GM12872 (cell line): ENCODE results near the gene HSF4.

ENCODE experiments used
- TF ChIP-seq, protein P1 (sequence below): IDR thresholded peaks from 3 replicates; pipeline ENCODE4 v1.5.1; 2011; ENCODE audit warnings: low read depth, mild to moderate bottlenecking, low read length, moderate library complexity; ENCODE audit not compliant: insufficient read depth

Gene HSF4

GRCh38 chr16:67128887-67129286 is 35.7 kb upstream of the HSF4 start:
- TF ChIP-seq, protein P1, sequence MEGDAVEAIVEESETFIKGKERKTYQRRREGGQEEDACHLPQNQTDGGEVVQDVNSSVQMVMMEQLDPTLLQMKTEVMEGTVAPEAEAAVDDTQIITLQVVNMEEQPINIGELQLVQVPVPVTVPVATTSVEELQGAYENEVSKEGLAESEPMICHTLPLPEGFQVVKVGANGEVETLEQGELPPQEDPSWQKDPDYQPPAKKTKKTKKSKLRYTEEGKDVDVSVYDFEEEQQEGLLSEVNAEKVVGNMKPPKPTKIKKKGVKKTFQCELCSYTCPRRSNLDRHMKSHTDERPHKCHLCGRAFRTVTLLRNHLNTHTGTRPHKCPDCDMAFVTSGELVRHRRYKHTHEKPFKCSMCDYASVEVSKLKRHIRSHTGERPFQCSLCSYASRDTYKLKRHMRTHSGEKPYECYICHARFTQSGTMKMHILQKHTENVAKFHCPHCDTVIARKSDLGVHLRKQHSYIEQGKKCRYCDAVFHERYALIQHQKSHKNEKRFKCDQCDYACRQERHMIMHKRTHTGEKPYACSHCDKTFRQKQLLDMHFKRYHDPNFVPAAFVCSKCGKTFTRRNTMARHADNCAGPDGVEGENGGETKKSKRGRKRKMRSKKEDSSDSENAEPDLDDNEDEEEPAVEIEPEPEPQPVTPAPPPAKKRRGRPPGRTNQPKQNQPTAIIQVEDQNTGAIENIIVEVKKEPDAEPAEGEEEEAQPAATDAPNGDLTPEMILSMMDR, result no peak

- TF ChIP-seq, protein P1, result no peak
These were observed 35.1 kb upstream of the HSF4 start for GRCh38 chr16:67129422-67129821.

DNA sequence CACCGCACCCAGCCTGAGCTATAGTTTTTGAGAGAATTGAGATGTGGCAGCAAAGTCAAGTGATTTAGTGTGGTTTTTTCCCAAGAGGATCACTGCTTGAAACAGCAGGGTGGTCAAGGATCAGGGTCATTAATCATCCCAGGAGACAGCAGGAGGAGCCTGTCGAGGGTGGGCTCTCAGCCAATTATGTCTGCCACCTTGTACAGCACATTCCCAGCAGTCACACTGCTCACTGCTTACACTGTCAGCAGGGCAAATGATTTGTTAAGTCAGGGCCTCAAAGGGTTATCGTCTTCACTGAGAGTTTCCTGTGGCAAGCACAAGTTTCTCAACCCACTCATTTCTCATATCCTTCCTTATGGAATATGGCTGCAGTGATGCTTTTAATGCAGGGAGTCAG is 26.9 kb upstream of the HSF4 start:
- TF ChIP-seq, protein P1, result no peak

- TF ChIP-seq, protein P1, result no peak
These were observed 23.2 kb upstream of the HSF4 start for GRCh38 chr16:67141391-67141790.

GRCh38 chr16:67142342-67142741 is 22.2 kb upstream of the HSF4 start:
- TF ChIP-seq, protein P1, result no peak

DNA sequence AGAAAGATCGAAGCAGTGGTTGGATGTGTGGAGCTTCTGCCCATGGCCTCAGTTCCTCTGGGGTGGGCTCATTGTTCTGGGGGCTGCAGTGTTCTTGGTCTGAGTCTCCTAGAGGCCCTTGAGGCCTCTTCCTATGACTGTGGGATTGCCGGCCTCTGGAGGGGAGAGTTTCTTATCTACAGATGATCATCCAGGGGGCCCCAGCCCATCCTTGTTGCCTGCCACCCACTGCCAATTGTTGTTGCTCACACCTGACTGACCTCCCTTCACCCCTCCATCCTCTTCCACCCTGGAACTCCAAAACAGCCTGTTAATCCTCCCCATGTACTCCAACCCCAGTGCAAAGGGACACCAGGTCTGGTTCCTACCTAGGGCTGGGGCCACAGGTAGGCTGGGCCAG is 19.6 kb upstream of the HSF4 start:
- TF ChIP-seq, protein P1, result no peak

GRCh38 chr16:67145746-67146145 is 18.8 kb upstream of the HSF4 start:
- TF ChIP-seq, protein P1, result no peak

- TF ChIP-seq, protein P1, result no peak
These were observed 17.8 kb upstream of the HSF4 start for GRCh38 chr16:67146523-67147357.
